CD4-positive, alpha-beta T cell (primary cell): Measurements from ENCODE around the gene THRA. TPM values are rescaled to one million over a fixed set of nuclear protein-coding genes. Genes with fewer than 3 reads are reported as not detected.

Experiments used
- ATAC-seq: fragments of 200-7000 bp; cut with Tn5 transposase; one replicate; pipeline ENCODE4 v1.10.0; 2022; ENCODE audit warnings: mild to moderate bottlenecking; ENCODE audit not compliant: poor library complexity
- CTCF ChIA-PET: fragments of 350-600 bp; sonication (Branson Sonifier 250); formaldehyde crosslinking; loops from one replicate; lab custom pipeline; 2021; ENCODE audit warnings: antibody characterized with exemption, inconsistent platforms; lab: Charles Lee
- POLR2A ChIA-PET: fragments of 350-600 bp; sonication (Branson Sonifier 250); formaldehyde crosslinking; loops from one replicate; lab custom pipeline; 2021; ENCODE audit warnings: antibody characterized with exemption, inconsistent platforms; lab: Charles Lee
- DNase-seq, 14 experiments: peaks; one replicate each; pipeline ENCODE4 v3.0.0-alpha.2; 2013 to 2020; ENCODE audit warnings: mixed read lengths in 2 of 14
- H3K27ac ChIP-seq, 2 donors: one replicate each; pipeline versions ENCODE4 v1.5.1 to v1.7.0; 2013; ENCODE audit warnings: low read length in 2 of 2, low read depth in 1 of 2, mild to moderate bottlenecking in 1 of 2
- H3K27me3 ChIP-seq, 2 experiments: 1 replicate in 1 of 2; 2 replicates in 1 of 2; pipeline versions ENCODE4 v1.6.1 to v1.7.0; 2013; ENCODE audit warnings: low read length in 2 of 2, control low read depth in 1 of 2, mild to moderate bottlenecking in 1 of 2, moderate library complexity in 1 of 2; ENCODE audit not compliant: insufficient read depth in 2 of 2, control insufficient read depth in 1 of 2
- H3K36me3 ChIP-seq: one replicate; pipeline ENCODE4 v1.6.1; 2013; ENCODE audit warnings: low read length, control low read depth; ENCODE audit not compliant: insufficient read depth
- H3K4me1 ChIP-seq: one replicate; pipeline ENCODE4 v1.6.1; 2013; ENCODE audit warnings: low read length, control low read depth; ENCODE audit not compliant: insufficient read depth
- H3K4me3 ChIP-seq: one replicate; pipeline ENCODE4 v1.5.1; 2013; ENCODE audit warnings: mild to moderate bottlenecking, low read length, moderate library complexity
- H3K9me3 ChIP-seq, 2 experiments: 1 replicate in 1 of 2; 2 replicates in 1 of 2; pipeline versions ENCODE4 v1.6.1 to v1.7.0; 2013; ENCODE audit warnings: low read length in 2 of 2, mild to moderate bottlenecking in 2 of 2, control low read depth in 1 of 2, moderate library complexity in 1 of 2; ENCODE audit not compliant: control insufficient read depth in 1 of 2, insufficient read depth in 1 of 2
- H3K27ac Mint-ChIP-seq: one replicate; pipeline ENCODE4 v1.8.0; 2020; ENCODE audit warnings: mixed read lengths
- H3K27me3 Mint-ChIP-seq: one replicate; pipeline ENCODE4 v1.8.0; 2021; ENCODE audit warnings: mixed read lengths
- H3K36me3 Mint-ChIP-seq: one replicate; pipeline ENCODE4 v1.8.0; 2021; ENCODE audit warnings: low read depth, mixed read lengths
- H3K4me1 Mint-ChIP-seq: one replicate; pipeline ENCODE4 v1.8.0; 2021; ENCODE audit warnings: low read depth, mixed read lengths
- H3K4me3 Mint-ChIP-seq: one replicate; pipeline ENCODE4 v1.8.0; 2020; ENCODE audit warnings: mild to moderate bottlenecking, mixed read lengths
- H3K9me3 Mint-ChIP-seq: one replicate; pipeline ENCODE4 v1.8.0; 2020; ENCODE audit warnings: mixed read lengths
- intact Hi-C, 2 experiments: fragments of 100-400 bp; cut with DNase I in 1 of 2; cut with micrococcal nuclease in 1 of 2; formaldehyde crosslinking; loops; one replicate each; pipeline versions ENCODE4 v1.15.1 to v1.9.0; 2023 to 2025; cut with DNase I, micrococcal nuclease
- polyA plus RNA-seq, 2 donors: library from polyadenylated mRNA; unstranded; fragments of 120-200 nt; gene quantifications; one replicate each; pipeline ENCODE4 v1.2.1, GENCODE V29; 2013
- total RNA-seq, 174 experiments: library from RNA in 2 of 174; stranded (reverse) in 2 of 174; gene quantifications; one replicate each; pipeline ENCODE4 v1.2.3 and lab custom pipeline; 2021 to 2026
- TF ChIP-seq, protein P1 (sequence below): fragments of 200-600 bp; IDR thresholded peaks from one replicate; pipeline ENCODE4 v1.8.0; 2022; ENCODE audit warnings: antibody characterized with exemption, mild to moderate bottlenecking

The THRA gene, protein sequence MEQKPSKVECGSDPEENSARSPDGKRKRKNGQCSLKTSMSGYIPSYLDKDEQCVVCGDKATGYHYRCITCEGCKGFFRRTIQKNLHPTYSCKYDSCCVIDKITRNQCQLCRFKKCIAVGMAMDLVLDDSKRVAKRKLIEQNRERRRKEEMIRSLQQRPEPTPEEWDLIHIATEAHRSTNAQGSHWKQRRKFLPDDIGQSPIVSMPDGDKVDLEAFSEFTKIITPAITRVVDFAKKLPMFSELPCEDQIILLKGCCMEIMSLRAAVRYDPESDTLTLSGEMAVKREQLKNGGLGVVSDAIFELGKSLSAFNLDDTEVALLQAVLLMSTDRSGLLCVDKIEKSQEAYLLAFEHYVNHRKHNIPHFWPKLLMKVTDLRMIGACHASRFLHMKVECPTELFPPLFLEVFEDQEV
- total RNA-seq (10 to 100 TPM; 35.2 to 36.4 TPM), total RNA-seq (lab: John Stamatoyannopoulos, UW) (2.2 to 87.5 (median 30.3) reads per million in 172 experiments)
- polyA plus RNA-seq (2013, experiment 1 of 2), result 27.9 TPM
- polyA plus RNA-seq (2013, experiment 2 of 2), result 28.6 TPM

DNA sequence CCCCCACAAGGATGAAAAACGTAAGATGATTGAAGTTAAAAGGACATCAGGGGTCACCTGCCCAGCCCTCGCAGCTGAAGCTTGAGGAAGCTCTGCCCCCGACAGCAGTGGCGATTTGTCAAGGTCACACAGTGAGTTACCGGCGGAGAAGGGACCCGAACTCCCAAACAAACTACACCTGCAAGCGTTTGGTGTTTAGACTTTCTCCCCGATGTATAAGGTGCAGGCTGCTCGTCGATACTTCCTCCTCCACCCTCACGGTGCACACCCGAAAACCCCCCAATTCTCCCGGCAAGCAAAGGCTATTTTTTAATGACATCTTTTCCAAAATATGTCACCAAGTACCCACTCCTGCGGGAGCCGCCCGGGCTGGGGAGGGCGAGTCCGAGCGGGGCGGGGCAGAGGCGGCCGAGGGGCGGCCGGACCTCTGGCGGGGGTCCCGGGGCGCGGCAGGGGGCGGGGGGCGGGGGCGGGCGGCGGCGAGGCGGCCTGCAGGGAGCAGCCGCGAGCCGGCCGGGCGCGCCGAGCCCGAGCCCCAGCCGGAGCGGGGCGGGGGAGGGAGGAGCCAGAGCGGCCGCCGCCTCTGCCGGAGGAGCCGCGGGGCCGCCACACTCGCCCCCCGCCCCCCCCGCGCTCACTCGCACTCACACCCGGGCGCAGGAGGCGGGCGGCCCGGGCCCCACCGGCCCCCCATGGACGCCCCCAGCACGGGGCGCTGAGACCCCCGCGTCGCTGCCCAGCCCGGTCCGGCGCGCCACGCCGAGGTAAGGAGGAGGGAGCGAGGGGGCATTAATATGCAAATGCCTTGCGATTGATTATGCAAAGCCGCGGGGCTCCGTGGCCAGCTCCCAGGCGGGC lies at the start of gene THRA:
TSS of gene THRA (plus strand) at position 637 of the 858 bp plus-strand sequence. CDS start 11,524 bp downstream, outside the sequence.
- no peaks in the 10 kb centered on the region for H3K27me3 Mint-ChIP-seq
- intact Hi-C loops, result loop anchor here (1.0 to 5.0 kb wide), 8 partner anchors 13 to 106 kb away; partner anchors contain the start of gene CASC3 (in 1 of the 2)
- peak; percentile 88 for ATAC-seq
- Histone ChIP-seq H3K27me3 (peaks cover 0 to 6% of the 10 kb centered on the region in 2 experiments), H3K4me3 (peak within 1 kb of the TSS; percentile 86), H3K9me3 (no peaks in the 10 kb centered on the region), H3K27ac (peak within 1 kb of the TSS in 1 of 2 donors; percentile 69), H3K36me3 (no peaks in the 10 kb centered on the region), H3K4me1 (peaks cover 49% of the 10 kb centered on the region)
- TF ChIP-seq, protein P1, sequence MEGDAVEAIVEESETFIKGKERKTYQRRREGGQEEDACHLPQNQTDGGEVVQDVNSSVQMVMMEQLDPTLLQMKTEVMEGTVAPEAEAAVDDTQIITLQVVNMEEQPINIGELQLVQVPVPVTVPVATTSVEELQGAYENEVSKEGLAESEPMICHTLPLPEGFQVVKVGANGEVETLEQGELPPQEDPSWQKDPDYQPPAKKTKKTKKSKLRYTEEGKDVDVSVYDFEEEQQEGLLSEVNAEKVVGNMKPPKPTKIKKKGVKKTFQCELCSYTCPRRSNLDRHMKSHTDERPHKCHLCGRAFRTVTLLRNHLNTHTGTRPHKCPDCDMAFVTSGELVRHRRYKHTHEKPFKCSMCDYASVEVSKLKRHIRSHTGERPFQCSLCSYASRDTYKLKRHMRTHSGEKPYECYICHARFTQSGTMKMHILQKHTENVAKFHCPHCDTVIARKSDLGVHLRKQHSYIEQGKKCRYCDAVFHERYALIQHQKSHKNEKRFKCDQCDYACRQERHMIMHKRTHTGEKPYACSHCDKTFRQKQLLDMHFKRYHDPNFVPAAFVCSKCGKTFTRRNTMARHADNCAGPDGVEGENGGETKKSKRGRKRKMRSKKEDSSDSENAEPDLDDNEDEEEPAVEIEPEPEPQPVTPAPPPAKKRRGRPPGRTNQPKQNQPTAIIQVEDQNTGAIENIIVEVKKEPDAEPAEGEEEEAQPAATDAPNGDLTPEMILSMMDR, result no peak
- peak within 1 kb of the TSS; percentile 96 for H3K27ac Mint-ChIP-seq
- POLR2A ChIA-PET, result interaction anchor here (0.6 to 4.8 kb wide), 12 partner anchors 8 to 78 kb away, joined by 3 to 48 read pairs (median 6); partner anchors contain the start of genes CASC3, MED24 and NR1D1
- H3K36me3 Mint-ChIP-seq, result peaks cover 12% of the 10 kb centered on the region
- H3K4me1 Mint-ChIP-seq, result peaks cover 50% of the 10 kb centered on the region
- H3K4me3 Mint-ChIP-seq, result peak within 1 kb of the TSS; percentile 93
- no peaks in the 10 kb centered on the region for H3K9me3 Mint-ChIP-seq
- peak; percentile 44 to 90 (median 72) for DNase-seq
- CTCF ChIA-PET, result interaction anchor here (0.8 to 5.8 kb wide), 10 partner anchors 8 to 129 kb away, joined by 3 to 38 read pairs (median 6); partner anchors contain the start of gene MED24

DNA sequence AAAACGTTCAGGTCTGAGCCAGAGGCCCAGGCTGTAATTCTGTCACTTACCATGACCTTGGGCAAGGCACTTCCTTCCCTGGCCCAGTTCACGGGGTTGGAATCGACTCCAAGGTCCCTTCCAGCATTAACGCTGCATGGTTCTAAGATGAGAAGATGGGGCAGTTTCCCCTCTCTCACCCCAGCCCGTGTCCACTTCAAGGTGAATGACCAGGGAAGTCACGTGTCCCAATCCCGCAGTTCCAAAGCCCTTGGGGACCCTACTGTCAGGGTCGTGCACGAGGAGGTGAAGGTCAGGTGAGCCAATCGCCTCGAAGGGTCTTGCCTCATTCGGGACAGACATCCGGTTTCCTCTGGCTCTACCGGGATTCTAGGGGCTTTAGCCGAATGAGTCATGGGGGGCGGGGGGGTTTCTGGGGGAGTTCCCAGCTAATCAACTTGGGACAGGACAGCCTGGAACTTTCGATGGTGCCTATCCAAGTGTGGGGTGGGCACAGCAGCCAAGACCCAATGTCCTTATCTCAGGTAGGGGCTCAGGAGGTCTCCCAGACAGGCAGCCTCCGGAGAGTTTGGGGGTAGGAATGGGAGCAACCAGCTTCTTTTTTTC lies 48.3 kb upstream of the THRA start:
- no peaks in the 10 kb centered on the region for H3K9me3 ChIP-seq
- ATAC-seq, result no peak
- no peaks in the 10 kb centered on the region for H3K27me3 Mint-ChIP-seq

More for the DNA sequence above, 48.3 kb upstream of the THRA start:
- no peaks in the 10 kb centered on the region for H3K27me3 ChIP-seq
- ChIA-PET CTCF (interaction anchor here (1.0 kb wide), 1 partner anchor 99 kb away, joined by 6 read pairs; no protein-coding TSS in a partner anchor), POLR2A (interaction anchor here (0.8 kb wide), 1 partner anchor 11 kb away, joined by 3 read pairs; no protein-coding TSS in a partner anchor)
- H3K36me3 Mint-ChIP-seq, result peaks cover 7% of the 10 kb centered on the region
- H3K27ac Mint-ChIP-seq, result no peak overlapping the region
- H3K4me1 Mint-ChIP-seq, result peaks cover 14% of the 10 kb centered on the region
- H3K4me3 ChIP-seq, result no peak overlapping the region
- intact Hi-C loops, result loop anchor here in 1 of 2 experiments (2.0 to 5.0 kb wide), 2 partner anchors 276 to 343 kb away; no protein-coding TSS in a partner anchor
- H3K27ac ChIP-seq, result no peak overlapping the region
- H3K4me3 Mint-ChIP-seq, result no peak overlapping the region
- H3K36me3 ChIP-seq, result peaks cover 9% of the 10 kb centered on the region
- TF ChIP-seq, protein P1, result no peak
- H3K9me3 Mint-ChIP-seq, result no peaks in the 10 kb centered on the region
- peaks cover 13% of the 10 kb centered on the region for H3K4me1 ChIP-seq
- no peak for DNase-seq
